GM23248 (cell line): ENCODE data around the gene CPAMD8.

Experiments
- EZH2 ChIP-seq: fragments of 200-600 bp; sonication (generic); IDR thresholded peaks from 2 replicates; pipeline ENCODE4 v1.6.1; 2018; ENCODE audit warnings: antibody characterized with exemption, mild to moderate bottlenecking; ENCODE audit not compliant: insufficient read depth, poor library complexity, severe bottlenecking
- EZH2phosphoT487 ChIP-seq: fragments of 200-600 bp; sonication (generic); IDR thresholded peaks from 2 replicates; pipeline ENCODE4 v1.6.1; 2018; ENCODE audit warnings: antibody characterized with exemption, moderate library complexity, mild to moderate bottlenecking, low read depth; ENCODE audit not compliant: insufficient read depth

- TF ChIP-seq EZH2 (no peak), EZH2phosphoT487 (no peak)
Observed at GRCh38 chr19:16868423-16869130, 158.0 kb downstream of the CPAMD8 start.
